ENCODE measurements around the gene CNRIP1. TPM values are rescaled to one million over a fixed set of nuclear protein-coding genes. Genes with fewer than 3 reads are reported as not detected.
"Not testable (repeated sequence)": the region's sequence is repeated elsewhere in the genome, so short reads cannot be mapped to it uniquely, and the experiment has no call there.

CNRIP1 gene
- total RNA-seq (2014; rRNA removed; shearing (Covaris generic)): 22.6 and 27.2 TPM in 2 replicates

GRCh38 chr2:68319398-68320117 is at the start of gene CNRIP1:
Gene CNRIP1, minus strand, starts transcription at chr2:68319949. Its CDS starts 549 bp downstream, at chr2:68319400.
- peak; percentile 82 for DNase-seq (ENCODE audit: low read depth)

- no peak for DNase-seq (ENCODE audit: low read depth)
These were observed 49.6 kb upstream of the CNRIP1 start for GRCh38 chr2:68369337-68369734.

- peak; percentile 91 for DNase-seq (ENCODE audit: low read depth)
These were observed 49.0 kb upstream of the CNRIP1 start for GRCh38 chr2:68368654-68369336.

- DNase-seq (ENCODE audit: low read depth): no peak
These were observed 48.4 kb upstream of the CNRIP1 start for GRCh38 chr2:68367953-68368653.

GRCh38 chr2:68366083-68366560 is 46.4 kb upstream of the CNRIP1 start:
- no peak for DNase-seq (ENCODE audit: low read depth)

- DNase-seq (ENCODE audit: low read depth): no peak
These were observed 45.3 kb upstream of the CNRIP1 start, which contains the start of gene PLEK for GRCh38 chr2:68365087-68365486. Gene PLEK, plus strand, starts transcription at chr2:68365282. Its CDS starts 70 bp downstream, at chr2:68365352.

GRCh38 chr2:68363721-68364120 is 44.0 kb upstream of the CNRIP1 start:
- DNase-seq (ENCODE audit: low read depth): no peak

GRCh38 chr2:68362749-68363148 is 43.0 kb upstream of the CNRIP1 start:
- no peak for DNase-seq (ENCODE audit: low read depth)

GRCh38 chr2:68362069-68362468 is 42.3 kb upstream of the CNRIP1 start:
- DNase-seq (ENCODE audit: low read depth): peak; percentile 55

GRCh38 chr2:68359889-68360288 is 40.1 kb upstream of the CNRIP1 start:
- no peak for DNase-seq (ENCODE audit: low read depth)

- peak; percentile 72 for DNase-seq (ENCODE audit: low read depth)
These were observed 38.0 kb upstream of the CNRIP1 start for GRCh38 chr2:68357605-68358337.

- no peak for DNase-seq (ENCODE audit: low read depth)
These were observed 37.0 kb upstream of the CNRIP1 start for GRCh38 chr2:68356599-68357239.

GRCh38 chr2:68352651-68353391 is 33.1 kb upstream of the CNRIP1 start:
- no peak for DNase-seq (ENCODE audit: low read depth)

GRCh38 chr2:68351997-68352396 is 32.2 kb upstream of the CNRIP1 start:
- no peak for DNase-seq (ENCODE audit: low read depth)

GRCh38 chr2:68349091-68349490 is 29.3 kb upstream of the CNRIP1 start:
- not testable (repeated sequence) for DNase-seq (ENCODE audit: low read depth)

GRCh38 chr2:68345129-68345875 is 25.6 kb upstream of the CNRIP1 start:
- no peak for DNase-seq (ENCODE audit: low read depth)

GRCh38 chr2:68344031-68344430 is 24.3 kb upstream of the CNRIP1 start:
- DNase-seq (ENCODE audit: low read depth): peak; percentile 63

GRCh38 chr2:68342470-68342869 is 22.7 kb upstream of the CNRIP1 start:
- no peak for DNase-seq (ENCODE audit: low read depth)

GRCh38 chr2:68341583-68341982 is 21.8 kb upstream of the CNRIP1 start:
- DNase-seq (ENCODE audit: low read depth): no peak

- no peak for DNase-seq (ENCODE audit: low read depth)
These were observed 21.2 kb upstream of the CNRIP1 start for GRCh38 chr2:68341062-68341329.

Measured in M059J (cell line).